ENCODE results near the gene PSME3IP1. TPM values are rescaled to one million over a fixed set of nuclear protein-coding genes. Genes with fewer than 3 reads are reported as not detected.
A peak's percentile ranks its signal among the peaks of the same experiment; 100 is the strongest.

Gene PSME3IP1
- total RNA-seq, 1 donor from 2014 or later, result 105 TPM

DNA sequence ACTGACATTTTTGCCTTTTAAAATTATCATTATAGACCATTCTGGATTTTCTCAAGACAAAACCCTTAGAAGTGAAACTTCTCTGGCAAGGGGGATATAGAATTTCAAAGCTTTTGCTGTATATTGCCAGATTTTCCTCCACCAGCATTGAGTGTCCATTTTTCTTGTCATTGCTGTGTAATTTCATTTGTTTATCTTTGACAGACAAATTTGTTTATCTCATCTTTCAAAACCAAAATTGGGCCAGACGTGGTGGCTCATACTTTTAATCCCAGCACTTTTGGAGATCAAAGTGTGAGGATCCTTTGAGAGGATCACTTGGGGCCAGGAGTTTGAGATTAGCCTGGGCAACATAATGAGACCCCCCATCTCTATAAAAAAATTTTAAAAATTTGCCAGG, 43.2 kb upstream of the PSME3IP1 start:
- Mint-ChIP-seq H3K27ac (no peak overlapping the region), H3K27me3 (ENCODE audit: low read depth) (no peaks in the 10 kb centered on the region), H3K36me3 (peaks cover 29% of the 10 kb centered on the region), H3K4me1 (peaks cover 9% of the 10 kb centered on the region), H3K4me3 (no peak overlapping the region), H3K9me3 (no peaks in the 10 kb centered on the region)
- no peak for DNase-seq (ENCODE audit: low spot score in 2 of 2, unreplicated experiment in 2 of 2)
- TF ChIP-seq, protein P1, sequence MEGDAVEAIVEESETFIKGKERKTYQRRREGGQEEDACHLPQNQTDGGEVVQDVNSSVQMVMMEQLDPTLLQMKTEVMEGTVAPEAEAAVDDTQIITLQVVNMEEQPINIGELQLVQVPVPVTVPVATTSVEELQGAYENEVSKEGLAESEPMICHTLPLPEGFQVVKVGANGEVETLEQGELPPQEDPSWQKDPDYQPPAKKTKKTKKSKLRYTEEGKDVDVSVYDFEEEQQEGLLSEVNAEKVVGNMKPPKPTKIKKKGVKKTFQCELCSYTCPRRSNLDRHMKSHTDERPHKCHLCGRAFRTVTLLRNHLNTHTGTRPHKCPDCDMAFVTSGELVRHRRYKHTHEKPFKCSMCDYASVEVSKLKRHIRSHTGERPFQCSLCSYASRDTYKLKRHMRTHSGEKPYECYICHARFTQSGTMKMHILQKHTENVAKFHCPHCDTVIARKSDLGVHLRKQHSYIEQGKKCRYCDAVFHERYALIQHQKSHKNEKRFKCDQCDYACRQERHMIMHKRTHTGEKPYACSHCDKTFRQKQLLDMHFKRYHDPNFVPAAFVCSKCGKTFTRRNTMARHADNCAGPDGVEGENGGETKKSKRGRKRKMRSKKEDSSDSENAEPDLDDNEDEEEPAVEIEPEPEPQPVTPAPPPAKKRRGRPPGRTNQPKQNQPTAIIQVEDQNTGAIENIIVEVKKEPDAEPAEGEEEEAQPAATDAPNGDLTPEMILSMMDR (IDR thresholded peaks at IDR 0.05; ENCODE audit: unreplicated experiment), result no peak

DNA sequence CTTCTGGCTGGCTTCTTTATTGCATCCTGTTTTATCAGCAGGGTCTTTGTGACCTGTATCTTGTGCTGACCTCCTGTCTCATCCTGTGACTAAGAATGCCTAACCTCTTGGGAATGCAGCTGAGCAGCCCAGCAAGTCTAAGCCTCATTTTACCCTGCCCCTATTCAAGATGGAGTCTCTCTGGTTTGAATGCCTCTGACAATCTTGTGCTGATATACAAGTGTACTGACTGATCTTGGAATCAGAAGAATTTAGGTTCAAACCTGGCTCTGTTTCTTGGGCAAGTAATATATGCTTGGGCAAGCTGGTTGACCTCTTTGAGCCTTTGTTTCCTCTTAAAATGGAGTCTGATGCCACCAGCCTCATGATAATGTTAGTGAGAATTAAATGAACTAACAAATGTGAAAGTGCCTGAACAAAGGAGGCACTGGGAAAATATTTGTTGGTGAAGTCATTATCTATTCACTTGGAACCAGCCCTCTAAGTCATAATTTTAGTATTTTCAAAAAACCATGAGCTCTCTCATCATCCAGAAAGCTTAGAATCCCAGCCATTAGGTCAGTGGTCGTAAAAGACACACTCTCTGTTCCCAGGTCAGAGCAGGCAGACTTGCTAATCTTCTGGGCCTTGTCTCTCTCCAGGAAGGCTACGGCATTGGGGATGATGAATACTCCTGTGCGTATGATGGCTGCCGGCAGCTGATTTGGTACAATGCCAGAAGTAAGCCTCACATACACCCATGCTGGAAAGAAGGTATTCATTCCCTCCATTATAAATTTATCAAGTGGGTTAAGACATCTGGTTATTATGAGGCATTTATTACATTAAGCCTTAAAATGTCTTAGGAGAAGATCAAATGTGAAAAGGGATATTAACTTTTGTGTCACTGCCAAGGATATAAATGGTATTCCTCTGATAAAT, 41.1 kb upstream of the PSME3IP1 start:
- no peak for DNase-seq (ENCODE audit: low spot score in 2 of 2, unreplicated experiment in 2 of 2)
- peaks cover 33% of the 10 kb centered on the region for H3K36me3 Mint-ChIP-seq
- TF ChIP-seq, protein P1 (IDR thresholded peaks at IDR 0.05; ENCODE audit: unreplicated experiment), result no peak
- no peaks in the 10 kb centered on the region for H3K9me3 Mint-ChIP-seq
- no peaks in the 10 kb centered on the region for H3K27me3 Mint-ChIP-seq (ENCODE audit: low read depth)
- peaks cover 9% of the 10 kb centered on the region for H3K4me1 Mint-ChIP-seq
- no peak overlapping the region for H3K4me3 Mint-ChIP-seq
- peak overlapping the region; percentile 83 for H3K27ac Mint-ChIP-seq

DNA sequence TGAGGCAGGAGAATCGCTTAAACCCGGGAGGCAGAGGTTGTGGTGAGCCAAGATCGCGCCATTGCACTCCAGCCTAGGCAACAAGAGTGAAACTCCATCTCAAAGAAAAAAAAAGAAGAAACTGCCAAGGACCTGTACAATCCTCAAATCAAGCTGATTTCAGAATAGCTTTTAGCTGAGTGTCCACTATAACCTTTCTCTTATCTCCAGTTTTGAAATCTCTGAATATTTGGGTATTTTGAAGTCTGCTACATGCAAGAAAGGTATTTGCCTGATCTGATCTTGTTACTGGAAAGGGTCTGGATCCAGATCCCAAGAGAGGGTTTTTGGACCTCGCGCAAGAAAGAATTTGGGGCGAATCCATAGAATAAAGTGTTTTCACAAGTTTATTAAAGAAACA, 40.1 kb upstream of the PSME3IP1 start:
- Mint-ChIP-seq H3K4me3 (no peak overlapping the region), H3K27me3 (ENCODE audit: low read depth) (no peaks in the 10 kb centered on the region), H3K4me1 (peaks cover 9% of the 10 kb centered on the region), H3K27ac (no peak overlapping the region), H3K36me3 (peaks cover 29% of the 10 kb centered on the region), H3K9me3 (no peaks in the 10 kb centered on the region)
- TF ChIP-seq, protein P1 (IDR thresholded peaks at IDR 0.05; ENCODE audit: unreplicated experiment), result no peak
- DNase-seq (ENCODE audit: low spot score in 2 of 2, unreplicated experiment in 2 of 2), result no peak

DNA sequence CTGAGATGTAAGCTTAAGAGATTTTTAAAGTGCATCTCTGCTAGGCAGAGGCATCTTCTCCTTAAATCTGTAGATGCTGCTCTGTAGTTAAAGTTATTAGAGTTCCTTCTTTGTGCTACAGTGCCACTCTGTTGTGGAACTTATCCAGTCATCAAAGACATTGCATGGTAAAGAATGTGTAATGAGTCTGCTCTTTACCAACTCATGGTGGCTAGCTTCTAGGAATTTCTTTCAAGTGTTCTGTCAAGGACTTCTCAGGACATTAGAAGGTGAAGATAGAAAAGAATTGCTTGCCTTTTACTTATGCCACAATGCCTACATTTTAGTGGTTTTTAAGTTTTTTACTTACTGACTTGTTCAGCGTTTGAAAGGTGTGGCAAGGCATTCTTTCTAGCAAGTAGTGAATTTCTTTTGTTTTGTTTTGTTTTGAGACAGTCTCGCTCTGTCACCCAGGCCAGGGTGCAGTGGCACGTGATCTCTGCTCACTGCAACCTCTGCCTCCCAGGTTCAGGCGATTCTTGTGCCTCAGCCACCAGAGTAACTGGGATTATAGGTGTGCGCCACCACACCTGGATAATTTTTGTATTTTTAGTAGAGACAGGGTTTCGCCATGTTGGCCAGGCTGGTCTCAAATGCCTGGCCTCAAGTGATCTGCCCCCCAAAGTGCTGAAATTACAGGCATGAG, 39.0 kb upstream of the PSME3IP1 start:
- H3K36me3 Mint-ChIP-seq, result peaks cover 32% of the 10 kb centered on the region
- DNase-seq (ENCODE audit: low spot score in 2 of 2, unreplicated experiment in 2 of 2), result no peak

DNA sequence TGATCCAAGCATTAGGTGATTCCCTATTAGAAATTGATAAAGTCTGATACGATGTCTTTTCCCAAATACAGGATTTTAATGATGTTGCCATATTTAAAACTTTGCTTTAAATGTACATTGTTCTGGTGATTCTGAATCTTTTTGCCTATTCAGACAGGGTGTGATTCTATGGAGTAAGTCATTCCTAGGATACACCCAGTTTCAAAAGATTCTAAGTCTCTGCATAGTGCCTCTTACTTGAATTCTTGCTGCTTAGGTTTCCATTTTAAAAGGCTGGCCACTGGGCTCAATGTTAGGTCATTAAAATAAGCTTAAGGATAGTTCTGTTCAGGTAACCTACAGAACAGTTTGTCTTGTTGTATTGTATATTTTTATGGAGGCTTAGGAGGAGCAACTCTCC, 37.2 kb upstream of the PSME3IP1 start:
- H3K9me3 Mint-ChIP-seq, result peaks cover 17% of the 10 kb centered on the region
- H3K27ac Mint-ChIP-seq, result no peak overlapping the region
- H3K36me3 Mint-ChIP-seq, result peaks cover 45% of the 10 kb centered on the region

More for the DNA sequence above, 39.0 kb upstream of the PSME3IP1 start:
- H3K4me1 Mint-ChIP-seq, result peaks cover 9% of the 10 kb centered on the region
- no peak overlapping the region for H3K4me3 Mint-ChIP-seq
- H3K27me3 Mint-ChIP-seq (ENCODE audit: low read depth), result no peaks in the 10 kb centered on the region
- TF ChIP-seq, protein P1 (IDR thresholded peaks at IDR 0.05; ENCODE audit: unreplicated experiment), result no peak
- H3K9me3 Mint-ChIP-seq, result peaks cover 4% of the 10 kb centered on the region
- no peak overlapping the region for H3K27ac Mint-ChIP-seq

More for the DNA sequence above, 37.2 kb upstream of the PSME3IP1 start:
- Mint-ChIP-seq H3K4me3 (no peak overlapping the region), H3K4me1 (peaks cover 9% of the 10 kb centered on the region), H3K27me3 (ENCODE audit: low read depth) (no peaks in the 10 kb centered on the region)
- TF ChIP-seq, protein P1 (IDR thresholded peaks at IDR 0.05; ENCODE audit: unreplicated experiment), result no peak
- no peak for DNase-seq (ENCODE audit: low spot score in 2 of 2, unreplicated experiment in 2 of 2)

All from mesothelial cell of epicardium (in vitro differentiated cells).